Fibroblast of the conjunctiva (primary cell): Measurements from ENCODE around the gene DKK2.

Experiments used
- DNase-seq: peaks from one replicate; pipeline ENCODE4 v3.0.0-alpha.2; 2010; ENCODE audit warnings: low read depth

Gene DKK2, protein sequence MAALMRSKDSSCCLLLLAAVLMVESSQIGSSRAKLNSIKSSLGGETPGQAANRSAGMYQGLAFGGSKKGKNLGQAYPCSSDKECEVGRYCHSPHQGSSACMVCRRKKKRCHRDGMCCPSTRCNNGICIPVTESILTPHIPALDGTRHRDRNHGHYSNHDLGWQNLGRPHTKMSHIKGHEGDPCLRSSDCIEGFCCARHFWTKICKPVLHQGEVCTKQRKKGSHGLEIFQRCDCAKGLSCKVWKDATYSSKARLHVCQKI

GRCh38 chr4:107035819-107036583, at the start of gene DKK2:
TSS of gene DKK2 (minus strand) at chr4:107036313. CDS start at chr4:107035591, 722 bp downstream.
- no peak for DNase-seq

DNA sequence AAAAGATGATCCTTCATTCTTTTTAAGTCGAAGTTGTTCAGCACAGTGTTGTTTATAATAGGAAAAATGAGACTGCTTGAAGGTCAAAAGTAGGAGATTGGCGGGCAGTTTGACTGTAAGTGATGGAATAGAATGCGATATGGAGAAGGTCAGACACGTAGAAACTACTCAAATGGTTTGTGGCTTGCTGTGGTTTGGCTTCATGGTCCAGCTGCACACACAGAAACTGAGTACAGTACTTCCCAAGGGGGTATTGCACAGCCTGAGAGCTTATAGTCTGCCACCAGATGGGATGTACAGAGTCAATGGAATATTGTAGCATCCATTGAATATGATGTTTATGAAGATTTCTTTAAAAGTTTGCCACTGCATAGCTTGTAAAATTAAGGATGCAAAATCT, 41.1 kb upstream of the DKK2 start:
- DNase-seq = no peak

- DNase-seq = no peak
Observed at GRCh38 chr4:107072836-107073736, 37.0 kb upstream of the DKK2 start.

DNA sequence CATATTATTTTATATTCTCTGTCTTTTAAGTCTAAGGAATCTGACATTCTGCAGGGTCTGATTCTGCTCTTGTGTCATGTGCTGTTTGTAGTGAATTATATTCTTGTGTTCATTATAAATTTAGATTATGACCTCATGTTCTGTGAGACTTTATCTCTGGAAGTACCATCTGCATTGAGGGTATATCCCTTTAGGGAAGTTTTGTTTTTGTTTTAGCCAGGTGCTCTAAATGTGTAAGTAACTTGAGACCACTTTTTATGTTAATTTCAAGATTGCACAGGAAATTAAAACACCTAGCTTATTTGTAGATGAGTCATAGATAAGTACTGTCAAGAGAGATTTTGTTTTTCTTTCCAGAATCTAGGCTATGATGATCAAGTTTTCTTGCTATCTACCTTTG, 35.0 kb upstream of the DKK2 start:
- DNase-seq = no peak

GRCh38 chr4:107069049-107069448, 32.9 kb upstream of the DKK2 start:
- DNase-seq = peak; percentile 30

DNA sequence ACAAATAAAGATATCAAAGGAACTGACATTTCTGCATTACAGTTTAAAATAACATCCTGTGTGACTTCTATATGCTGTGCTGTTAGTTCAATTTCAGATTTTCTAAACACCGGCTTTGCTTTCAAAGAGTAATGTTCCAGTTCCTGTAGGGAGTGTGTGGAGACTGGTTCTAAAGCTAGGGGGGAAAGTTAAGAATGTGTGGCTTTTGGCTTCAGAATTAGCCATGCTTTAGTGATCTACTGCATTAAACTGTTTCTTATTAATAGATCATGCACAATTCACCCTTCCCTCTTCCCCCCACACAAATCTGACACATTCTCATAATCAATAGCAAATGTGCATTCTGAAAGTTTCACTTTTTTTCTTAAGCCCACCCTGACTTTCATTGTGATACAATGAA, 32.0 kb upstream of the DKK2 start:
- no peak for DNase-seq

DNA sequence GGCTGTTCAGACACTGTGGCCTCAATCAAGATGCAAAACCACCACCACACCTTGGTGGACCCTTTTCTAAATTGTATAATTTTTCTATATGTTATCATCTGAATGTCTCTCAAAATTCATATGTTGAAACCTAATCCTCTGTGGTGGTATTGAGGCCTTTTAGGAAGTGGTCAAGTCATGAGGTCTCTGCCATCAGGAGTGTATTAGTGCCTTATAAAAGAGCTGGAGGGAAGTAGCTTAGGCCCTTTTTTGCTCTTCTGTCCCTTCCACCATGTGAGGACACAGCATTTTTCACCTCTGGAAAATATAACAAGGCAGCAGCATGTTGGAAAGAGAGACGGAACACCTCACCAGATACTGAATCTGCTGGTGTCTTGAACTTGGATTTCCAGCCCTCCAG, 30.5 kb upstream of the DKK2 start:
- DNase-seq = no peak

DNA sequence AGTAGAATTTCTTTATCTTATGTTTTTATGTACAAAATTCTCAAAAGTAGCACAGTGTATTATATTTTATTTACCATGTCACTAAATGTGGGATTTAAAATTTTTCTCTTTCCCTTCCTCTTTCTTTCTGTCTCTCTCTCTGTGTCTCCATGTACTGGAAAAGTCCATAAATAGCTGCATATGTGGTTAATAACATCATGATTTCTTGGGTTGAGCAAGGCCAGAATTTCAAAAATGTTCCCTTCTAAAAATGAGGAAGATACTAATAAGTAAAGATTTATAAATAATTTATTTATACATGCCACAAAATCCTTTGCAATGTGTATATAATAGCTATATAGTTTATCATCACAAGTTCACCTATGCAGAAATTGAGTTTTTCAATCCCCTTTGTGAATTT, 29.1 kb upstream of the DKK2 start:
- DNase-seq = no peak

- DNase-seq = no peak
Observed at GRCh38 chr4:107060388-107060787, 24.3 kb upstream of the DKK2 start.

GRCh38 chr4:107058828-107059227, 22.7 kb upstream of the DKK2 start:
- DNase-seq = no peak

- DNase-seq = no peak
Observed at GRCh38 chr4:107050525-107051135, 14.5 kb upstream of the DKK2 start.

DNA sequence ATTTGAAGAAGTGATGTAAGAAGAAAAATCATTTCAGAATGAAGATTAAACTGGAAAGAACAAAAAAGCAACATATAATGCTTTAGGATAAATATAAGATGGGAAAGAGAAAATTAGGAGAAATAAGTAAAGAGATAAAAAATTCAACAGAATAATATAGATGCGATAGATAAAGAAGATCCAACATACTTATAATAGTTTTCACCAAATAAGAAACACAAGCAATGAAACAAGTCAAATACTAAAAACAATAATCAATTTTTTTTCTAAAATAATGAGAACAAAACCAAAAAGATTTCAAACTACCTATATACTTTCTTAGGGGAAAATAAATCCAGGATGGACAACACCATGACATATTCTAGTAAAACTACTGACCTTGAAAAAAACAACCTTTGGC, 10.1 kb upstream of the DKK2 start:
- DNase-seq = no peak

- DNase-seq = no peak
Observed at GRCh38 chr4:107044170-107044569, 8.1 kb upstream of the DKK2 start.

DNA sequence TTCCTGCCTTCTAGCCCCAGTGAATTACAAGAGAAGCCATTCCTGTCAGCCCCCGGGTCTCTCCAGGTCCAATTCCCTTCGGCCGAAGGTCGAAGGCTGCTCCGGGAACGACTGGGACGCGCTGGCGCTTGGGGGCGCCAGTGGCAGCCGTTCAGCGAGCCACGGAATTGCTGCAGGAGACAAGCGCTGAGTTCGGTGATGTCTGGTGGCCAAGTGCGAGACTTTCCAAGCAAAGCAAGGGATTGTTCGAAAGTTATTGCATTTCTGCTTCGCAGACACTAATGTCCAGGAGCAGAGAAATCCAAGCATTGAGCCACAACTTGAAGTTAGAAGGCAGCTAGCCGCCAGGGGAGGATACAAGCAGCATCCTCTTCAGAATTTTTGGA, 1.1 kb upstream of the DKK2 start:
- no peak for DNase-seq

GRCh38 chr4:107036584-107037198, 578 bp upstream of the DKK2 start:
- DNase-seq = no peak

GRCh38 chr4:107034996-107035818, 906 bp downstream of the DKK2 start:
- DNase-seq = no peak

- DNase-seq = peak; percentile 55
Observed at GRCh38 chr4:107034091-107034995, 1.8 kb downstream of the DKK2 start.

DNA sequence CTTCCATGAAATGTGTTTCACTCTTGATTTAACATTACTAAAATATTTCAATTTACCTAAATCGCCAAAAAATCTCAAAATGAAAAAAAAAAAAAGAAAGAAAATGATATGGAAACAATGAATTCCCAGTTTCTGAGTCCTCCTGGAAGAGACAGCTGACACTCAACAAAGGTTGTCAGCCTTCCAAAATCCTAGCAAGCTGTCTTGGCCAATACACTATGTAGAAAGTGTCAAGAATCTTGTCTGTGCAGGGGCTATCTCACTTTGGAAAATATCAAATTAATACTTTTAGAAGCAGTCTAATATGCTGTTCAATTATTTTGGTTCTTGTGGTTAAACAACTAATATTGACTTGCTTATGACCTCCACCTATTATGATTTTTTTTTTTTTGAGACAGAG, 8.7 kb downstream of the DKK2 start:
- no peak for DNase-seq

DNA sequence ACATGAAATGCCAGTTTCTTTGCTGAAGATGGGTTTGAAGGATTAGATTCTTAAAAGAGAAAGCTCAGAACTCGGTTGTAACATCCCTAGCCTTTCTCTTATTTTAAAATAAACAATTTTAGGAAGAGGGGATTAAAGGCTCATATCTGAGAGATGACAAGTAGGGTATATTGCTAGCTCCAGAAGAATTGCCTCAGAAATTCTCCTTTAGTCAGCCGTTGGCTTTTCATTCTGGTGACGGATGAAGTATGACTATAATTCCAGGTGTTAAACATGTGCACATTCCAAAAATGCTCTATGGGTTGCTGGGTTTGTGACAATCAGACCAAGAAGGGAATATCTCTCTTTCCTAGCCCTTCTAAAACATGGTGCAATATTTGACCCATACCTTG, 17.8 kb downstream of the DKK2 start:
- DNase-seq = no peak
